Fibroblast of the aortic adventitia (primary cell): ENCODE results near the gene ZHX3. TPM values are rescaled to one million over a fixed set of nuclear protein-coding genes. Genes with fewer than 3 reads are reported as not detected.

Experiments
- DNase-seq: peaks from one replicate; pipeline ENCODE4 v3.0.0-alpha.2; 2010; ENCODE audit warnings: low read depth
- H3K4me3 ChIP-seq: 2 replicates; pipeline ENCODE4 v1.5.1; 2011; ENCODE audit warnings: low read depth, mild to moderate bottlenecking, control low read depth, low read length, moderate library complexity
- total RNA-seq: library from RNA; depleted of rRNA; stranded (reverse); fragments of >200 nt; gene quantifications from 2 replicates; pipeline ENCODE4 v1.2.3, GENCODE V29; 2012; ENCODE audit warnings: low replicate concordance
- TF ChIP-seq, protein P1 (sequence below): IDR thresholded peaks from 2 replicates; pipeline ENCODE4 v1.5.1; 2011; ENCODE audit warnings: mild to moderate bottlenecking, low read length, control low read depth, inconsistent platforms; ENCODE audit not compliant: insufficient read depth

ZHX3 gene
- total RNA-seq, 1 donor = 47.2 TPM

- TF ChIP-seq, protein P1, sequence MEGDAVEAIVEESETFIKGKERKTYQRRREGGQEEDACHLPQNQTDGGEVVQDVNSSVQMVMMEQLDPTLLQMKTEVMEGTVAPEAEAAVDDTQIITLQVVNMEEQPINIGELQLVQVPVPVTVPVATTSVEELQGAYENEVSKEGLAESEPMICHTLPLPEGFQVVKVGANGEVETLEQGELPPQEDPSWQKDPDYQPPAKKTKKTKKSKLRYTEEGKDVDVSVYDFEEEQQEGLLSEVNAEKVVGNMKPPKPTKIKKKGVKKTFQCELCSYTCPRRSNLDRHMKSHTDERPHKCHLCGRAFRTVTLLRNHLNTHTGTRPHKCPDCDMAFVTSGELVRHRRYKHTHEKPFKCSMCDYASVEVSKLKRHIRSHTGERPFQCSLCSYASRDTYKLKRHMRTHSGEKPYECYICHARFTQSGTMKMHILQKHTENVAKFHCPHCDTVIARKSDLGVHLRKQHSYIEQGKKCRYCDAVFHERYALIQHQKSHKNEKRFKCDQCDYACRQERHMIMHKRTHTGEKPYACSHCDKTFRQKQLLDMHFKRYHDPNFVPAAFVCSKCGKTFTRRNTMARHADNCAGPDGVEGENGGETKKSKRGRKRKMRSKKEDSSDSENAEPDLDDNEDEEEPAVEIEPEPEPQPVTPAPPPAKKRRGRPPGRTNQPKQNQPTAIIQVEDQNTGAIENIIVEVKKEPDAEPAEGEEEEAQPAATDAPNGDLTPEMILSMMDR = no peak
- no peak overlapping the region for H3K4me3 ChIP-seq
- no peak for DNase-seq
These were observed 168.6 kb downstream of the ZHX3 start for GRCh38 chr20:41148942-41149341.

DNA sequence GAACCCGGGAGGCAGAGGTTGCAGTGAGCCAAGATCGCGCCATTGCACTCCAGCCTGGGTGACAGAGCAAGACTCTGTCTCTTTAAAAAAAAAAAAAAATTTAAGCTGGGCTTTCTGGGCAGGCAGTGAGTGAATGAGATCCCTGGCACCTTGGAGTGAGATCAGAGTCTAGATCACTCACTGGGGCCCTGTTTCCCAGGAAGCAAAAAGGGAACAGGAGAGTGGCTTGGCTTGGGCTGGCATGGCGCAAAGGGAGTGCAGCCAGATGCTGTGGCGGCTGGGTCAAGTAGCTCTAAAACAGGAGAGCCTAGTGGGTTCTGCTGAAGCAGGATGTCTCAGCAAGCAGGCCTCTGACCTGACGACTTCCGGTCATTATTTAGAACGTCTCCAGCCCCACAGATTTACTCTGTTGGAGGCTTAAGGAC, 169.8 kb downstream of the ZHX3 start:
- H3K4me3 ChIP-seq = no peak overlapping the region
- TF ChIP-seq, protein P1 = no peak
- DNase-seq = no peak

DNA sequence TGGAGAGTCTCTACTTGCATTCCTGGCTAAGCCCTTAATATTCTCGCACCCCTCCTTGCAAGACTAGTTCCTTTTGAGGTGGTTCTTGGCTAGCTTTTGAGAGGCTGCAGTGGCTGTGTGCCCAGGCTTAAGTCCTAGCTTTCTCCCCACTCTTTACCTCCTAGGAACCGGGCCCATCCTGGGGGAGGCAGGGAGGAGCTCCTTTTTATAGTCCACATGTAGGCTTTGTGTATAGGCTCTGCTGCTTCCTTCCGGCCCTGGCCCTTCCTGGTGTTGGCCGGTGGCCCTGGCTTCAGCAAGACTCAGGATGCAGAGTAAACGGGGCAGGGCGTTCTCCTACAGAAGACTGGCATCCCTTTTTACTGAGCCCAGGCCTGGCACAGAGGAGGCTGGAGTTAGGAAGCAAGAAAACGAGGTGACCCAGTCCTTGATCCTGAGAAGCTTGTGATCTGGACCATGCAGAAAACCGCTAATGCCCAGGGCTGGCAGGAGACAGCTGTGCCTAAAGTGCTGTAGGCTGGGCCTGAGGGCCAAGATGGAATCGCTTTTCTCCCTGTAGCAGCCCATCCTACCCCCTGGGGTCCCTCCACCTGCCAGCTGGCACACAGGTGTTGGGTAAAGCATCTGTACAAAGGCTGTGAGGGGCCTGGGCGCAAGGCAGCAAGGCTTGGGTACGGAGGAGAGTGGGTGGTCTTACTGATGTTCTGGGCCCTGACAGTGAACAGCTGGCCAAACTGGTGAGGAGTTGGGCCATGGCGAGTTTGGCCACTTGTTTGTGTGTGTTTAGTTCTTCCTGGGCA, 171.5 kb downstream of the ZHX3 start:
- DNase-seq = peak; percentile 58
- H3K4me3 ChIP-seq = no peak overlapping the region
- TF ChIP-seq, protein P1 = no peak

DNA sequence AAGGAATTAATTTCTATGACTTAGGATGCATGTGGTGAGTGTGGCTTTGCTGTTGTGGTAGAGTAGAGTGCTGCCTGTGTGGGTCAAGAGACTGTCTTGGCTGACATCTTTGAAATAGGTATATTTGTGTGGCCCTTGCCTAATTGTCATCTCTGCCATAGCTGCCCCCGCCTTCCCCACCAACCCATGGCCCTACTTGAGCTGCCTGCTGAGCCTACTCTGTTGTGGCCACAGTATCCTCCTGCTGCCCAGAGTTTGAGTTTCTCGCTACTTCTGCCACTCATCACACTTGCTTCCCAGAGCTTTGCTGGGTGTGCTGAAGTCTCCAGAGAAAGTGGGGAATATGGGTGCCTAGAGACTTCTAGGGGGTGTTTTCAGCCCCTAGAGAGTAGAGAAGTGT, 172.2 kb downstream of the ZHX3 start:
- TF ChIP-seq, protein P1 = no peak
- no peak overlapping the region for H3K4me3 ChIP-seq
- DNase-seq = no peak

- TF ChIP-seq, protein P1 = no peak
- no peak for DNase-seq
- no peak overlapping the region for H3K4me3 ChIP-seq
These were observed 174.2 kb downstream of the ZHX3 start for GRCh38 chr20:41143354-41143753.

- no peak overlapping the region for H3K4me3 ChIP-seq
- TF ChIP-seq, protein P1 = no peak
These were observed 174.6 kb downstream of the ZHX3 start for GRCh38 chr20:41142919-41143318.

GRCh38 chr20:41142245-41142644, 175.3 kb downstream of the ZHX3 start:
- H3K4me3 ChIP-seq = no peak overlapping the region
- TF ChIP-seq, protein P1 = no peak
- DNase-seq = no peak

More at GRCh38 chr20:41142919-41143318, 174.6 kb downstream of the ZHX3 start:
- no peak for DNase-seq
